HepG2 (cell line): ENCODE measurements around the gene GADD45B. TPM values are rescaled to one million over a fixed set of nuclear protein-coding genes. Genes with fewer than 3 reads are reported as not detected.
A peak's percentile ranks its signal among the peaks of the same experiment; 100 is the strongest.

Experiments
- AKNA ChIP-seq: sonication (generic); formaldehyde crosslinking; IDR thresholded peaks from 2 replicates; pipeline ENCODE4 v1.4.0; 2020; ENCODE audit warnings: missing genetic modification reagents, borderline replicate concordance
- ELF3 ChIP-seq: IDR thresholded peaks from 2 replicates; pipeline ENCODE4 v1.6.1; 2016; ENCODE audit warnings: missing genetic modification reagents, missing compliant biosample characterization
- FOXP4 ChIP-seq: sonication (generic); formaldehyde crosslinking; IDR thresholded peaks from 2 replicates; pipeline ENCODE4 v1.4.0; 2020; ENCODE audit warnings: missing genetic modification reagents
- HOXD1 ChIP-seq: sonication (generic); formaldehyde crosslinking; IDR thresholded peaks from 2 replicates; pipeline ENCODE4 v1.5.0; 2020; ENCODE audit warnings: missing genetic modification reagents
- KDM6A ChIP-seq: IDR thresholded peaks from 2 replicates; pipeline ENCODE4 v1.6.1; 2016; ENCODE audit warnings: low read depth
- NR2F1 ChIP-seq, 2 experiments: fragments of 450-650 bp in 1 of 2; formaldehyde crosslinking in 1 of 2; IDR thresholded peaks; 2 replicates each; pipeline versions ENCODE4 v1.5.0 to v1.6.1; 2016 to 2020; ENCODE audit warnings: mild to moderate bottlenecking in 1 of 2, missing compliant biosample characterization in 1 of 2, missing genetic modification reagents in 1 of 2, moderate library complexity in 1 of 2
- NR3C1 ChIP-seq: sonication (generic); formaldehyde crosslinking; IDR thresholded peaks from 2 replicates; pipeline ENCODE4 v1.4.0; 2020; ENCODE audit warnings: missing genetic modification reagents
- TARDBP ChIP-seq: sonication (generic); formaldehyde crosslinking; IDR thresholded peaks from 2 replicates; pipeline ENCODE4 v1.8.0; 2022; ENCODE audit warnings: mild to moderate bottlenecking, missing genetic modification reagents
- ZEB1 ChIP-seq: IDR thresholded peaks from 2 replicates; pipeline ENCODE4 v1.6.1; 2012; ENCODE audit warnings: mild to moderate bottlenecking, low read depth, inconsistent platforms; ENCODE audit not compliant: insufficient replicate concordance
- ZNF280D ChIP-seq: sonication (generic); formaldehyde crosslinking; IDR thresholded peaks from 2 replicates; pipeline ENCODE4 v1.5.1; 2020; ENCODE audit warnings: mild to moderate bottlenecking, missing genetic modification reagents
- ZNF512 ChIP-seq: sonication (generic); formaldehyde crosslinking; IDR thresholded peaks from 2 replicates; pipeline ENCODE4 v1.4.0; 2020; ENCODE audit warnings: mild to moderate bottlenecking, missing genetic modification reagents
- ZNF546 ChIP-seq: sonication (generic); formaldehyde crosslinking; conservative IDR thresholded peaks from 2 replicates; pipeline ENCODE4 v1.8.1; 2023; ENCODE audit warnings: mild to moderate bottlenecking, missing genetic modification reagents
- ZNF616 ChIP-seq: sonication (generic); formaldehyde crosslinking; IDR thresholded peaks from 2 replicates; pipeline ENCODE4 v1.5.0; 2020; ENCODE audit warnings: low read depth, mild to moderate bottlenecking, missing genetic modification reagents
- ZNF660 ChIP-seq: sonication (generic); formaldehyde crosslinking; IDR thresholded peaks from 2 replicates; pipeline ENCODE4 v1.5.1; 2020; ENCODE audit warnings: mild to moderate bottlenecking, low read depth, missing genetic modification reagents, borderline replicate concordance
- polyA plus RNA-seq, 8 experiments: library from polyadenylated mRNA; depleted of rRNA in 3 of 8; stranded (reverse) in 7 of 8; unstranded in 1 of 8; fragments of >200 nt; fragmentation: Illumina TruSeq in 4 of 8; extraction: Trizol in 4 of 8; gene quantifications; 2 replicates each; pipeline versions ENCODE4 v1.2.1 to v1.2.3, GENCODE V29; 2011 to 2016; ENCODE audit warnings: low read depth in 4 of 8, missing spikeins in 1 of 8, mixed read lengths in 1 of 8; ENCODE audit not compliant: insufficient read depth in 1 of 8
- total RNA-seq, 5 experiments: library from RNA; depleted of rRNA; stranded (reverse); fragments of >200 nt; fragmentation: Illumina TruSeq; extraction: Trizol; gene quantifications; 2 replicates each; pipeline ENCODE4 v1.2.3, GENCODE V29; 2016; ENCODE audit warnings: low read depth in 1 of 5
- TF ChIP-seq, protein P1 (sequence below): IDR thresholded peaks from 2 replicates; pipeline ENCODE4 v1.6.1; 2016

Gene GADD45B
- total and polyA plus RNA-seq, 2 of the 13 experiments (the other 11 are each of a cell fraction or from before 2014, with no cell fraction given), result 4.6 to 34.1 TPM

DNA sequence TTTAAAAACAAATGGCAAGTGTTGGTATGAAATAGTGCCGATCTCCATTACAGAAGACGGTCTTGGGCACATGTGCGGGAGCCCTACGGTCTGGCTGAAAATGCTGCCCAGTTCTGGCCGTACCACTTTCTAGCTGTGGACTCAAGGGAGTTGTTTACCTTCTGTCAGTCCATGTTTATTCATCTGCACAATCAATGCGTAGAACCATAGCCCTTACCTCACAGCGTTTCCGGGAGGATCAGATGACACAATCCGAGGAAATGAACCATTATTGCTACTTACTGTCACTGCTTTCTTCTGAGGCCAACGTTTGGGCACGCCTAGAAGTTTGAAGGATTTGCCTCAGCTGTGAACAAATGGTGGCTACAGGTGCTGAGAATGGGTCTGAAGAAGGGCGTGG is 31.2 kb downstream of the GADD45B start (continued):
- TF ChIP-seq ZNF512 (CRISPR knock-in tag) (no peak), ELF3 (CRISPR knock-in tag) (peak; percentile 99), ZNF280D (CRISPR knock-in tag) (peak; percentile 37; the same call in 1 of the 2 replicates), HOXD1 (CRISPR knock-in tag) (peak; percentile 69; the same call in 1 of the 2 replicates), ZNF616 (no peak), AKNA (CRISPR knock-in tag) (no peak), NR3C1 (CRISPR knock-in tag) (no peak), NR2F1 (CRISPR knock-in tag; IDR thresholded peaks at IDR 0.05) (no peak), FOXP4 (CRISPR knock-in tag) (peak; percentile 98), ZNF660 (CRISPR knock-in tag) (no peak), ZEB1 (no peak), ZNF546 (CRISPR knock-in tag) (no peak), TARDBP (peak; percentile 55; the same call in 1 of the 2 replicates), KDM6A (CRISPR knock-in tag) (0 out of 2 replicates have a peak, but pooled peaks have one; percentile 34)
- TF ChIP-seq, protein P1, sequence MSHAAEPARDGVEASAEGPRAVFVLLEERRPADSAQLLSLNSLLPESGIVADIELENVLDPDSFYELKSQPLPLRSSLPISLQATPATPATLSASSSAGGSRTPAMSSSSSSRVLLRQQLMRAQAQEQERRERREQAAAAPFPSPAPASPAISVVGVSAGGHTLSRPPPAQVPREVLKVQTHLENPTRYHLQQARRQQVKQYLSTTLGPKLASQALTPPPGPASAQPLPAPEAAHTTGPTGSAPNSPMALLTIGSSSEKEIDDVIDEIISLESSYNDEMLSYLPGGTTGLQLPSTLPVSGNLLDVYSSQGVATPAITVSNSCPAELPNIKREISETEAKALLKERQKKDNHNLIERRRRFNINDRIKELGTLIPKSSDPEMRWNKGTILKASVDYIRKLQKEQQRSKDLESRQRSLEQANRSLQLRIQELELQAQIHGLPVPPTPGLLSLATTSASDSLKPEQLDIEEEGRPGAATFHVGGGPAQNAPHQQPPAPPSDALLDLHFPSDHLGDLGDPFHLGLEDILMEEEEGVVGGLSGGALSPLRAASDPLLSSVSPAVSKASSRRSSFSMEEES (CRISPR knock-in tag), result peak; percentile 72
